Measurements from ENCODE around the gene ZNF222. TPM values are rescaled to one million over a fixed set of nuclear protein-coding genes. Genes with fewer than 3 reads are reported as not detected.
A peak's percentile ranks its signal among the peaks of the same experiment; 100 is the strongest.

Gene ZNF222
- total RNA-seq (2021) (3.4 to 4.6 TPM (median 3.5 TPM) in 3 replicates), Bru-seq, nascent RNA (percentile 88 among the genes with signal in this experiment)
- long read RNA-seq, experiment 1, partial matches to known transcripts, result 1 of 3 reads
- long read RNA-seq, experiment 1, other reads (novel, unspliced or antisense), result 0 of 3 reads
- long read RNA-seq, experiment 2, partial matches to known transcripts, result 1 of 6 reads
- long read RNA-seq, experiment 2, other reads (novel, unspliced or antisense), result 1 of 6 reads
- long read RNA-seq, experiment 3, partial matches to known transcripts, result 0 of 8 reads
- long read RNA-seq, experiment 3, other reads (novel, unspliced or antisense), result 4 of 8 reads

DNA sequence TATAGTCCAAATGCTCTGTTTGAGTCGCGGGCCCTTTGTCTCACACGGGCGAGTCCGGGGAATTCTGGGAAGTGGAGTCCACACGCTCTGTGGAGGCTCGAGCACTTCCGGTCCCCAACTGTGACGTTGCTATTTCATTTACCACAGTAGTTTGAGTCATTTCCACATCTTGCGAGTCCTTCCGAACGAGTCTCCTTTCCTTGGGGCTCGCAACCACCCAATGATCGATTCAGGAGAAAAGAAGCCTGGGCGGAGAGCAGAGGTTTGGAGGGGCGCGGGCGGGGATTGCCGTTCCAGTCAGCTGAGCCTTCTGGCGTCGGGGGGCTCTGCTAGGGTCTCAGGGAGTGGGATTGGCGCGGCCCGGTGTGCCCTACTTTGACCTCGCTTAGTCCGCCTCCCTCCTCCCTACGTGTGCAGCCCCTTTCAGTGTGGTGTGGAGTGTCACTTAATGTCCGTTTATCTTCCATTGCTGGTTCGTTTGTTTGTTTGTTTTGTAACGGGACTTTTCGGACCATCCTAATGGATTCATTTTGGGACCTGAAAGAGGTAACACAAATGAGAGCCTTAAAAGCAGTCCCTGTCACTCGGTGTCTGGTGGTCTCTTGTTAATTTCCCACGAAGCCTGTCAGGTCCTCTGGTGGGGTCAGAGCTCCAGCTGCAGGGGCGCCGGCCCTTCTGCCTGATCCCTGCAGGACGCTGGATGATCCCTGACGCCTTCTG lies at the start of gene ZNF222:
ZNF222 (plus strand) TSS at position 163 of the 720 bp plus-strand sequence; CDS start at position 221, 58 bp downstream.
- TF ChIP-seq TCF7 (CRISPR knock-in tag; IDR thresholded peaks at IDR 0.05; ENCODE audit: low read depth), result no peak
- TF ChIP-seq, protein P1, sequence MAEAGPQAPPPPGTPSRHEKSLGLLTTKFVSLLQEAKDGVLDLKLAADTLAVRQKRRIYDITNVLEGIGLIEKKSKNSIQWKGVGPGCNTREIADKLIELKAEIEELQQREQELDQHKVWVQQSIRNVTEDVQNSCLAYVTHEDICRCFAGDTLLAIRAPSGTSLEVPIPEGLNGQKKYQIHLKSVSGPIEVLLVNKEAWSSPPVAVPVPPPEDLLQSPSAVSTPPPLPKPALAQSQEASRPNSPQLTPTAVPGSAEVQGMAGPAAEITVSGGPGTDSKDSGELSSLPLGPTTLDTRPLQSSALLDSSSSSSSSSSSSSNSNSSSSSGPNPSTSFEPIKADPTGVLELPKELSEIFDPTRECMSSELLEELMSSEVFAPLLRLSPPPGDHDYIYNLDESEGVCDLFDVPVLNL (CRISPR knock-in tag; IDR thresholded peaks at IDR 0.05; ENCODE audit: borderline replicate concordance, low read depth), result no peak
- TF ChIP-seq, protein P2, sequence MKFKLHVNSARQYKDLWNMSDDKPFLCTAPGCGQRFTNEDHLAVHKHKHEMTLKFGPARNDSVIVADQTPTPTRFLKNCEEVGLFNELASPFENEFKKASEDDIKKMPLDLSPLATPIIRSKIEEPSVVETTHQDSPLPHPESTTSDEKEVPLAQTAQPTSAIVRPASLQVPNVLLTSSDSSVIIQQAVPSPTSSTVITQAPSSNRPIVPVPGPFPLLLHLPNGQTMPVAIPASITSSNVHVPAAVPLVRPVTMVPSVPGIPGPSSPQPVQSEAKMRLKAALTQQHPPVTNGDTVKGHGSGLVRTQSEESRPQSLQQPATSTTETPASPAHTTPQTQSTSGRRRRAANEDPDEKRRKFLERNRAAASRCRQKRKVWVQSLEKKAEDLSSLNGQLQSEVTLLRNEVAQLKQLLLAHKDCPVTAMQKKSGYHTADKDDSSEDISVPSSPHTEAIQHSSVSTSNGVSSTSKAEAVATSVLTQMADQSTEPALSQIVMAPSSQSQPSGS (CRISPR knock-in tag; IDR thresholded peaks at IDR 0.05; ENCODE audit: borderline replicate concordance, low read depth), result no peak
- TF ChIP-seq ZNF416 (CRISPR knock-in tag; IDR thresholded peaks at IDR 0.05), result no peak
- TF ChIP-seq GABPB1 (CRISPR knock-in tag; IDR thresholded peaks at IDR 0.05), result 0 out of 2 replicates have a peak, but pooled peaks have one; percentile 39
- TF ChIP-seq, protein P3, sequence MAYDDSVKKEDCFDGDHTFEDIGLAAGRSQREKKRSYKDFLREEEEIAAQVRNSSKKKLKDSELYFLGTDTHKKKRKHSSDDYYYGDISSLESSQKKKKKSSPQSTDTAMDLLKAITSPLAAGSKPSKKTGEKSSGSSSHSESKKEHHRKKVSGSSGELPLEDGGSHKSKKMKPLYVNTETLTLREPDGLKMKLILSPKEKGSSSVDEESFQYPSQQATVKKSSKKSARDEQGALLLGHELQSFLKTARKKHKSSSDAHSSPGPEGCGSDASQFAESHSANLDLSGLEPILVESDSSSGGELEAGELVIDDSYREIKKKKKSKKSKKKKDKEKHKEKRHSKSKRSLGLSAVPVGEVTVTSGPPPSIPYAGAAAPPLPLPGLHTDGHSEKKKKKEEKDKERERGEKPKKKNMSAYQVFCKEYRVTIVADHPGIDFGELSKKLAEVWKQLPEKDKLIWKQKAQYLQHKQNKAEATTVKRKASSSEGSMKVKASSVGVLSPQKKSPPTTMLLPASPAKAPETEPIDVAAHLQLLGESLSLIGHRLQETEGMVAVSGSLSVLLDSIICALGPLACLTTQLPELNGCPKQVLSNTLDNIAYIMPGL (CRISPR knock-in tag; IDR thresholded peaks at IDR 0.05), result no peak
- TF ChIP-seq, protein P4, sequence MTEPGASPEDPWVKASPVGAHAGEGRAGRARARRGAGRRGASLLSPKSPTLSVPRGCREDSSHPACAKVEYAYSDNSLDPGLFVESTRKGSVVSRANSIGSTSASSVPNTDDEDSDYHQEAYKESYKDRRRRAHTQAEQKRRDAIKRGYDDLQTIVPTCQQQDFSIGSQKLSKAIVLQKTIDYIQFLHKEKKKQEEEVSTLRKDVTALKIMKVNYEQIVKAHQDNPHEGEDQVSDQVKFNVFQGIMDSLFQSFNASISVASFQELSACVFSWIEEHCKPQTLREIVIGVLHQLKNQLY (CRISPR knock-in tag; IDR thresholded peaks at IDR 0.05), result no peak
- no peak for TF ChIP-seq CBFB (CRISPR knock-in tag; IDR thresholded peaks at IDR 0.05; ENCODE audit: low read depth)
- TF ChIP-seq MXD4 (CRISPR knock-in tag; IDR thresholded peaks at IDR 0.05; ENCODE audit: borderline replicate concordance), result no peak
- TF ChIP-seq, protein P5, sequence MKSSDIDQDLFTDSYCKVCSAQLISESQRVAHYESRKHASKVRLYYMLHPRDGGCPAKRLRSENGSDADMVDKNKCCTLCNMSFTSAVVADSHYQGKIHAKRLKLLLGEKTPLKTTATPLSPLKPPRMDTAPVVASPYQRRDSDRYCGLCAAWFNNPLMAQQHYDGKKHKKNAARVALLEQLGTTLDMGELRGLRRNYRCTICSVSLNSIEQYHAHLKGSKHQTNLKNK (CRISPR knock-in tag; IDR thresholded peaks at IDR 0.05), result no peak
- TF ChIP-seq ESRRA (CRISPR knock-in tag; IDR thresholded peaks at IDR 0.05; ENCODE audit: borderline replicate concordance), result no peak
- TF ChIP-seq CREM (CRISPR knock-in tag; IDR thresholded peaks at IDR 0.05), result peak; percentile 39; the same call in 1 of the 2 replicates
- TF ChIP-seq KAT7 (CRISPR knock-in tag; IDR thresholded peaks at IDR 0.05; ENCODE audit: borderline replicate concordance), result no peak
- TF ChIP-seq, protein P6, sequence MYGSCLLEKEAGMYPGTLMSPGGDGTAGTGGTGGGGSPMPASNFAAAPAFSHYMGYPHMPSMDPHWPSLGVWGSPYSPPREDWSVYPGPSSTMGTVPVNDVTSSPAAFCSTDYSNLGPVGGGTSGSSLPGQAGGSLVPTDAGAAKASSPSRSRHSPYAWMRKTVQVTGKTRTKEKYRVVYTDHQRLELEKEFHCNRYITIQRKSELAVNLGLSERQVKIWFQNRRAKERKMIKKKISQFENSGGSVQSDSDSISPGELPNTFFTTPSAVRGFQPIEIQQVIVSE (CRISPR knock-in tag; IDR thresholded peaks at IDR 0.05; ENCODE audit: borderline replicate concordance), result no peak
- Mint-ChIP-seq H3K36me3 (peaks cover 37% of the 10 kb centered on the region), H3K27ac (peak within 1 kb of the TSS; percentile 56), H3K4me3 (peak within 1 kb of the TSS; percentile 95), H3K9me3 (peaks cover 48% of the 10 kb centered on the region), H3K4me1 (peaks cover 11% of the 10 kb centered on the region), H3K27me3 (ENCODE audit: low read depth) (peaks cover 18% of the 10 kb centered on the region)
- ChIA-PET CTCF (interaction anchor here (0.8 kb wide), 1 partner anchor 216 kb away, joined by 3 read pairs; no protein-coding TSS in a partner anchor), POLR2A (no interaction called here)
- peak; percentile 65 for DNase-seq (ENCODE audit: low spot score)
- peak; percentile 98 for ATAC-seq

DNA sequence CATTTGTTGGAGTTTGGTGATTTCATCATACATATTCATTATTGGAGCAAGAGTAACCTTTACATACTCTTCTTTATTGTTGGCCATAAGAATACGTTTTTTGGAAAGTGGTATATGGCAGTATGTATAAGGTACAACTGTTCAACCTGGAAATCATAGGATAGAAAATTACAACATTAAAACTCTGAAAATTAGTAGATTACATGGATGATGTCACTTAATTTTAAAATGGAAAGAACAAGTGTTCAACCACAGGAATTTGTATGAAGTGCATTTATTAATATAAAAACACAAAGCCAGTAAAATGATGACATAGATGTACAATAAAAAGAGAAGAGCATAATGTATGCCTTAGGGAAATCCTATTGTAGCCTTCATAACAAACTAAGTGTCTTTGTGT lies 48.4 kb upstream of the ZNF222 start:
- H3K27ac Mint-ChIP-seq, result no peak overlapping the region
- peaks cover 44% of the 10 kb centered on the region for H3K36me3 Mint-ChIP-seq
- H3K9me3 Mint-ChIP-seq, result peaks cover 84% of the 10 kb centered on the region
- no peaks in the 10 kb centered on the region for H3K4me1 Mint-ChIP-seq
- H3K4me3 Mint-ChIP-seq, result no peak overlapping the region
- peaks cover 38% of the 10 kb centered on the region for H3K27me3 Mint-ChIP-seq (ENCODE audit: low read depth)
- POLR2A ChIA-PET, result no interaction called here
- no peak for ATAC-seq
- CTCF ChIA-PET, result no interaction called here
- DNase-seq (ENCODE audit: low spot score), result no peak
- TF ChIP-seq JAZF1 (CRISPR knock-in tag; IDR thresholded peaks at IDR 0.05) (no peak), CREM (CRISPR knock-in tag; IDR thresholded peaks at IDR 0.05) (no peak), GTF2I (CRISPR knock-in tag; conservative IDR thresholded peaks at IDR 0.05) (no peak), JUN (CRISPR knock-in tag; IDR thresholded peaks at IDR 0.05) (no peak), CBFB (CRISPR knock-in tag; IDR thresholded peaks at IDR 0.05; ENCODE audit: low read depth) (no peak), TEAD1 (CRISPR knock-in tag; IDR thresholded peaks at IDR 0.05) (no peak), GABPB1 (CRISPR knock-in tag; IDR thresholded peaks at IDR 0.05) (no peak), MXD4 (CRISPR knock-in tag; IDR thresholded peaks at IDR 0.05; ENCODE audit: borderline replicate concordance) (no peak), PRRX2 (CRISPR knock-in tag; IDR thresholded peaks at IDR 0.05) (no peak)
- TF ChIP-seq, protein P7, sequence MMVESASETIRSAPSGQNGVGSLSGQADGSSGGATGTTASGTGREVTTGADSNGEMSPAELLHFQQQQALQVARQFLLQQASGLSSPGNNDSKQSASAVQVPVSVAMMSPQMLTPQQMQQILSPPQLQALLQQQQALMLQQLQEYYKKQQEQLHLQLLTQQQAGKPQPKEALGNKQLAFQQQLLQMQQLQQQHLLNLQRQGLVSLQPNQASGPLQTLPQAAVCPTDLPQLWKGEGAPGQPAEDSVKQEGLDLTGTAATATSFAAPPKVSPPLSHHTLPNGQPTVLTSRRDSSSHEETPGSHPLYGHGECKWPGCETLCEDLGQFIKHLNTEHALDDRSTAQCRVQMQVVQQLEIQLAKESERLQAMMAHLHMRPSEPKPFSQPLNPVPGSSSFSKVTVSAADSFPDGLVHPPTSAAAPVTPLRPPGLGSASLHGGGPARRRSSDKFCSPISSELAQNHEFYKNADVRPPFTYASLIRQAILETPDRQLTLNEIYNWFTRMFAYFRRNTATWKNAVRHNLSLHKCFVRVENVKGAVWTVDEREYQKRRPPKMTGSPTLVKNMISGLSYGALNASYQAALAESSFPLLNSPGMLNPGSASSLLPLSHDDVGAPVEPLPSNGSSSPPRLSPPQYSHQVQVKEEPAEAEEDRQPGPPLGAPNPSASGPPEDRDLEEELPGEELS (CRISPR knock-in tag; IDR thresholded peaks at IDR 0.05), result no peak
- TF ChIP-seq, protein P3 (CRISPR knock-in tag; IDR thresholded peaks at IDR 0.05), result no peak
- TF ChIP-seq, protein P8, sequence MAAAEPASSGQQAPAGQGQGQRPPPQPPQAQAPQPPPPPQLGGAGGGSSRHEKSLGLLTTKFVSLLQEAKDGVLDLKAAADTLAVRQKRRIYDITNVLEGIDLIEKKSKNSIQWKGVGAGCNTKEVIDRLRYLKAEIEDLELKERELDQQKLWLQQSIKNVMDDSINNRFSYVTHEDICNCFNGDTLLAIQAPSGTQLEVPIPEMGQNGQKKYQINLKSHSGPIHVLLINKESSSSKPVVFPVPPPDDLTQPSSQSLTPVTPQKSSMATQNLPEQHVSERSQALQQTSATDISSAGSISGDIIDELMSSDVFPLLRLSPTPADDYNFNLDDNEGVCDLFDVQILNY (CRISPR knock-in tag; IDR thresholded peaks at IDR 0.05), result no peak

All from WTC11 (cell line).